Mucosa of descending colon (tissue), 3 donors: Measurements from ENCODE around the gene TBX6. TPM values are rescaled to one million over a fixed set of nuclear protein-coding genes. Genes with fewer than 3 reads are reported as not detected.

ENCODE experiments used
- ATAC-seq: fragments of 200-7000 bp; cut with Tn5 transposase; one replicate; pipeline ENCODE4 v1.9.1; 2020; ENCODE audit warnings: mild to moderate bottlenecking, moderate library complexity
- DNase-seq, 3 donors: peaks; one replicate each; pipeline ENCODE4 v3.0.0-alpha.2; 2020
- H3K36me3 ChIP-seq: fragments of 200-600 bp; one replicate; pipeline ENCODE4 v1.8.0; 2021; ENCODE audit warnings: low read depth, mild to moderate bottlenecking
- H3K4me1 ChIP-seq: fragments of 200-600 bp; one replicate; pipeline ENCODE4 v1.8.0; 2021; ENCODE audit warnings: low read depth, mild to moderate bottlenecking
- H3K4me3 ChIP-seq: fragments of 200-600 bp; one replicate; pipeline ENCODE4 v1.8.0; 2021; ENCODE audit warnings: mild to moderate bottlenecking
- H3K9me3 ChIP-seq: fragments of 200-600 bp; one replicate; pipeline ENCODE4 v1.8.0; 2021; ENCODE audit warnings: mild to moderate bottlenecking
- CTCF ChIP-seq: fragments of 200-600 bp; IDR thresholded peaks from one replicate; pipeline ENCODE4 v1.8.0; 2022; ENCODE audit warnings: antibody characterized with exemption, mild to moderate bottlenecking
- intact Hi-C, 2 donors: fragments of 100-400 bp; cut with DNase I in 1 of 2; cut with micrococcal nuclease in 1 of 2; formaldehyde crosslinking; loops; one replicate each; pipeline versions ENCODE4 v1.11.0 to v1.11.1; 2022; cut with DNase I, micrococcal nuclease
- total RNA-seq, 3 donors: library from RNA; stranded (reverse); fragmentation: NEBNext Ultra II Directional in 2 of 3; extraction: Animal tissue kit (Norgen Biotek cat#: 25700) in 2 of 3; gene quantifications; one replicate each; pipeline versions ENCODE4 v1.2.1 to v1.2.4, GENCODE V29; 2021 to 2023
- donor health status: DM: no; HTN: no; CAD: no; lungs with moderate emphysema.
- donor health status: DM: no; HTN: no; CAD: no.
- donor health status: DM: no; HTN: yes; CAD: no.

The TBX6 gene
- total RNA-seq, 3 donors from 2014 or later = 0.63 to 1.9 (median 0.90) TPM

GRCh38 chr16:30079480-30079879 is 12.2 kb downstream of the TBX6 start:
- ATAC-seq = no peak
- TF ChIP-seq CTCF = no peak
- Histone ChIP-seq H3K4me3 (no peak overlapping the region), H3K9me3 (no peaks in the 10 kb centered on the region), H3K36me3 (no peaks in the 10 kb centered on the region), H3K4me1 (peaks cover 21% of the 10 kb centered on the region)
- intact Hi-C loops = no loop called here
- no peak for DNase-seq

GRCh38 chr16:30078744-30079143 is 13.0 kb downstream of the TBX6 start:
- intact Hi-C loops = no loop called here
- TF ChIP-seq CTCF = no peak
- Histone ChIP-seq H3K36me3 (no peaks in the 10 kb centered on the region), H3K4me1 (peaks cover 21% of the 10 kb centered on the region), H3K9me3 (no peaks in the 10 kb centered on the region), H3K4me3 (no peak overlapping the region)
- ATAC-seq = no peak
- DNase-seq = no peak

GRCh38 chr16:30077656-30078055 is 14.1 kb downstream of the TBX6 start:
- no peak for ATAC-seq
- no peak overlapping the region for H3K4me3 ChIP-seq
- no peaks in the 10 kb centered on the region for H3K9me3 ChIP-seq
- intact Hi-C loops = no loop called here
- TF ChIP-seq CTCF = no peak
- H3K36me3 ChIP-seq = no peaks in the 10 kb centered on the region
- H3K4me1 ChIP-seq = peaks cover 21% of the 10 kb centered on the region
- peak in 1 of 3 donors; percentile 42 for DNase-seq

- DNase-seq = peak; percentile 31 to 67 (median 62)
- H3K4me3 ChIP-seq = peak overlapping the region; percentile 96
- H3K9me3 ChIP-seq = no peaks in the 10 kb centered on the region
- H3K4me1 ChIP-seq = peaks cover 21% of the 10 kb centered on the region
- ATAC-seq = peak; percentile 49
- intact Hi-C loops = no loop called here
- H3K36me3 ChIP-seq = no peaks in the 10 kb centered on the region
- no peak for TF ChIP-seq CTCF
Observed at GRCh38 chr16:30076276-30076791, 15.4 kb downstream of the TBX6 start.

GRCh38 chr16:30075503-30076275 is 16.0 kb downstream of the TBX6 start, which contains the start of gene PPP4C:
TSS of gene PPP4C (plus strand) at chr16:30075994. CDS start at chr16:30076378, 384 bp downstream.
- DNase-seq = peak; percentile 94 to 95 (median 94)
- ATAC-seq = peak; percentile 97
- no peak for TF ChIP-seq CTCF
- intact Hi-C loops = no loop called here
- peaks cover 21% of the 10 kb centered on the region for H3K4me1 ChIP-seq
- H3K4me3 ChIP-seq = peak within 1 kb of the TSS; percentile 96
- no peaks in the 10 kb centered on the region for H3K9me3 ChIP-seq
- peaks cover 5% of the 10 kb centered on the region for H3K36me3 ChIP-seq
